ENCODE results near the gene JMJD7.

- TF ChIP-seq CTCF (IDR thresholded peaks at IDR 0.05) (no peak), POLR2A (IDR thresholded peaks at IDR 0.05) (no peak), EP300 (IDR thresholded peaks at IDR 0.05) (no peak), POLR2AphosphoS5 (IDR thresholded peaks at IDR 0.05) (no peak)
Measured at GRCh38 chr15:41809526-41810220, 18.2 kb upstream of the JMJD7 start.
